ENCODE measurements around the gene PTPRN2.

PTPRN2 gene

DNA sequence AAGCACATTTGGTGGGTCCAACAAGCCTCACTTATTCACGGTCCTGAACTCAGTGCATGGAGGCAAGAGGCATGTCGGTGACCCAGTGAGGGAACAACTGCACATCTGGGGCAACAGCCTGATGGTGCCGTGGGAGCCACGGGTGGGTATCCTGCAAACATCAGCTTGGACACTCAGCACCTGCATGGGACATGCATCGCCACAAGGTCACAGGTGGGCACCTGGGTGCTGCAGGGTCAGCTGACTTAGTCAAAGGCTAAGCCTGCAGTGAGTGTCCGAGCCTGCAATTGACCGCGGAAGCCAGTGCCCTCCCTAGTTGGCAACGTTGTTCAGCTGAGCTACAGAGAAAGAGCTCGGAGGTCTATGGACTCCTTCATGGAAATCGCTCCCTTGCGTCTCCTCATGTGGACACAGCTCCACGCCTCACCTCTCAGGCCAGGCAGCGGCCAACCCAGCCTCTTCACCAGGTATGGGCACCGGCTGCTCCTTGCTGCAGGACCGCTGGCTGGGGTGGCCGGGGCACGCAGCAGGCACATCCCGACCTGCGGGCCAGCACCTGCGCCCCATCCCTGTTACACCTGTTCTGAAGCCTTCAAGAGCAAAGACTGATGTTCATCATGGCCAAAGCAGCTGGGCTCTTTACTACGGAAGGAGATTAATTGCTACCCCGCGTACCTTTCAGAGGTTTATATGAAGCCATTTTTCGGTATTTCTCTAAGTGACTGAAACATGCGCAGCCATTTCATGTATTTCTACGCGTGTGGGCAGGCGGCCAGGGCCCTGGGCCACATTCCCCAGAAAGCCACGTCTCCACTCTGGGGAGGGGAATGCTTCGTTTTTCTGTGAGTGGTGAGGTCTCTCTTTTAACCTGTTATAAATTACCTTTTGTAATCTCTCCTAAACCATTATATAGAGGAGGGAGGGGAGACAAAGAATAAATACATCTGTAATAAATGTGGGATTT, 870.1 kb downstream of the PTPRN2 start:
- H3K27me3 ChIP-seq (ENCODE audit: control insufficient read depth in 5 of 5, insufficient read depth in 4 of 5, low read length in 5 of 5) = peaks cover 0 to 11% (median 2%) of the 10 kb centered on the region in 5 donors
- no peak overlapping the region for H3K4me3 ChIP-seq (ENCODE audit: low read depth in 1 of 5, low read length in 5 of 5)
- H3K9ac ChIP-seq (ENCODE audit: low read length in 5 of 5) = peak overlapping the region in 1 of 5 donors; percentile 7
- no peaks in the 10 kb centered on the region for H3K9me3 ChIP-seq (ENCODE audit: control insufficient read depth in 5 of 5, low read length in 5 of 5)
- H3K36me3 ChIP-seq (ENCODE audit: control insufficient read depth in 5 of 5, insufficient read depth in 5 of 5, low read length in 5 of 5) = no peaks in the 10 kb centered on the region
- H3K27ac ChIP-seq (ENCODE audit: low read depth, low read length) = no peak overlapping the region
- peaks cover 0 to 2% (median 0%) of the 10 kb centered on the region in 5 donors for H3K4me1 ChIP-seq (ENCODE audit: control insufficient read depth in 5 of 5, insufficient read depth in 5 of 5, low read length in 5 of 5)

GRCh38 chr7:157715938-157716280, 871.7 kb downstream of the PTPRN2 start:
- Histone ChIP-seq H3K9me3 (ENCODE audit: control insufficient read depth in 5 of 5, low read length in 5 of 5) (no peaks in the 10 kb centered on the region), H3K27me3 (ENCODE audit: control insufficient read depth in 5 of 5, insufficient read depth in 4 of 5, low read length in 5 of 5) (peaks cover 0 to 7% (median 2%) of the 10 kb centered on the region in 5 donors), H3K9ac (ENCODE audit: low read length in 5 of 5) (no peak overlapping the region)

GRCh38 chr7:157715071-157715937, 872.3 kb downstream of the PTPRN2 start:
- Histone ChIP-seq H3K4me1 (ENCODE audit: control insufficient read depth in 5 of 5, insufficient read depth in 5 of 5, low read length in 5 of 5) (peaks cover 0 to 3% (median 0%) of the 10 kb centered on the region in 5 donors), H3K9ac (ENCODE audit: low read length in 5 of 5) (no peak overlapping the region), H3K4me3 (ENCODE audit: low read depth in 1 of 5, low read length in 5 of 5) (no peak overlapping the region)

More at GRCh38 chr7:157715938-157716280, 871.7 kb downstream of the PTPRN2 start:
- Histone ChIP-seq H3K36me3 (ENCODE audit: control insufficient read depth in 5 of 5, insufficient read depth in 5 of 5, low read length in 5 of 5) (no peaks in the 10 kb centered on the region), H3K27ac (ENCODE audit: low read depth, low read length) (no peak overlapping the region), H3K4me1 (ENCODE audit: control insufficient read depth in 5 of 5, insufficient read depth in 5 of 5, low read length in 5 of 5) (peaks cover 0 to 3% (median 0%) of the 10 kb centered on the region in 5 donors), H3K4me3 (ENCODE audit: low read depth in 1 of 5, low read length in 5 of 5) (no peak overlapping the region)

GRCh38 chr7:157714166-157715070, 873.2 kb downstream of the PTPRN2 start:
- peaks cover 0 to 7% (median 2%) of the 10 kb centered on the region in 5 donors for H3K27me3 ChIP-seq (ENCODE audit: control insufficient read depth in 5 of 5, insufficient read depth in 4 of 5, low read length in 5 of 5)
- no peaks in the 10 kb centered on the region for H3K9me3 ChIP-seq (ENCODE audit: control insufficient read depth in 5 of 5, low read length in 5 of 5)
- peaks cover 0 to 3% (median 0%) of the 10 kb centered on the region in 5 donors for H3K4me1 ChIP-seq (ENCODE audit: control insufficient read depth in 5 of 5, insufficient read depth in 5 of 5, low read length in 5 of 5)
- no peak overlapping the region for H3K9ac ChIP-seq (ENCODE audit: low read length in 5 of 5)
- no peak overlapping the region for H3K4me3 ChIP-seq (ENCODE audit: low read depth in 1 of 5, low read length in 5 of 5)
- no peak overlapping the region for H3K27ac ChIP-seq (ENCODE audit: low read depth, low read length)
- no peaks in the 10 kb centered on the region for H3K36me3 ChIP-seq (ENCODE audit: control insufficient read depth in 5 of 5, insufficient read depth in 5 of 5, low read length in 5 of 5)

More at GRCh38 chr7:157715071-157715937, 872.3 kb downstream of the PTPRN2 start:
- H3K27me3 ChIP-seq (ENCODE audit: control insufficient read depth in 5 of 5, insufficient read depth in 4 of 5, low read length in 5 of 5) = peaks cover 0 to 7% (median 2%) of the 10 kb centered on the region in 5 donors
- no peaks in the 10 kb centered on the region for H3K36me3 ChIP-seq (ENCODE audit: control insufficient read depth in 5 of 5, insufficient read depth in 5 of 5, low read length in 5 of 5)
- H3K9me3 ChIP-seq (ENCODE audit: control insufficient read depth in 5 of 5, low read length in 5 of 5) = no peaks in the 10 kb centered on the region
- H3K27ac ChIP-seq (ENCODE audit: low read depth, low read length) = no peak overlapping the region

- Histone ChIP-seq H3K9ac (ENCODE audit: low read length in 5 of 5) (no peak overlapping the region), H3K4me3 (ENCODE audit: low read depth in 1 of 5, low read length in 5 of 5) (no peak overlapping the region), H3K9me3 (ENCODE audit: control insufficient read depth in 5 of 5, low read length in 5 of 5) (no peaks in the 10 kb centered on the region), H3K4me1 (ENCODE audit: control insufficient read depth in 5 of 5, insufficient read depth in 5 of 5, low read length in 5 of 5) (peaks cover 0 to 3% (median 0%) of the 10 kb centered on the region in 5 donors), H3K27ac (ENCODE audit: low read depth, low read length) (no peak overlapping the region), H3K27me3 (ENCODE audit: control insufficient read depth in 5 of 5, insufficient read depth in 4 of 5, low read length in 5 of 5) (peaks cover 0 to 7% (median 4%) of the 10 kb centered on the region in 5 donors), H3K36me3 (ENCODE audit: control insufficient read depth in 5 of 5, insufficient read depth in 5 of 5, low read length in 5 of 5) (no peaks in the 10 kb centered on the region)
Measured at GRCh38 chr7:157713591-157713990, 874.0 kb downstream of the PTPRN2 start.

- no peak overlapping the region for H3K27ac ChIP-seq (ENCODE audit: low read depth, low read length)
- H3K9me3 ChIP-seq (ENCODE audit: control insufficient read depth in 5 of 5, low read length in 5 of 5) = no peaks in the 10 kb centered on the region
- no peak overlapping the region for H3K9ac ChIP-seq (ENCODE audit: low read length in 5 of 5)
- peaks cover 0 to 9% (median 7%) of the 10 kb centered on the region in 5 donors for H3K27me3 ChIP-seq (ENCODE audit: control insufficient read depth in 5 of 5, insufficient read depth in 4 of 5, low read length in 5 of 5)
- peaks cover 0 to 3% (median 0%) of the 10 kb centered on the region in 5 donors for H3K4me1 ChIP-seq (ENCODE audit: control insufficient read depth in 5 of 5, insufficient read depth in 5 of 5, low read length in 5 of 5)
- H3K4me3 ChIP-seq (ENCODE audit: low read depth in 1 of 5, low read length in 5 of 5) = no peak overlapping the region
- H3K36me3 ChIP-seq (ENCODE audit: control insufficient read depth in 5 of 5, insufficient read depth in 5 of 5, low read length in 5 of 5) = no peaks in the 10 kb centered on the region
Measured at GRCh38 chr7:157712666-157713235, 874.9 kb downstream of the PTPRN2 start.

DNA sequence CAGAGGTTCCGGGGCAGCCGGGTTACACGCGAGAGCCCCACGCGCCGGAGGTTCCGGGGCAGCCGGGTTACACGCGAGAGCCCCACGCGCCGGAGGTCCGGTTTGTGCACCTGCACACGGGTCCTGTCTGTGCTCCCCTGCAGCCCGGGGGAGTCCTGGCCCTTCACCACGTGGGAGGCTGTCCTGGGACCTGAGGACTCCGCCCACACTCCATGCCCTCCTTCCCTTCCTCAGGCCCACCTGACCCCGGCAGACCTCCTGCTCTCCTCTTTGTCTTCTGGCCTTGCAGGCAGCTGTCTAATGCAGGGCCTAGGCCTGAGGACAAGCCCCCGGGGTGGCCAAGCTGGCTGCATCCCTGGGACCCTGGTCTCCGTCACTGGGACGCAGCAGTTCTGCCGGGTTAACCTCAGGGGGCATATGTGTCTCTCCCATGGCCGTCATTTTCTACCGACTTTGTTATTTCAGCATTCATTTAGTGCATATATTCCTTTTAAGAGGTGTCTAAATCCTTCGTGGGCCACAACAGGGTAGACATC, 876.2 kb downstream of the PTPRN2 start:
- Histone ChIP-seq H3K4me1 (ENCODE audit: control insufficient read depth in 5 of 5, insufficient read depth in 5 of 5, low read length in 5 of 5) (peaks cover 0 to 2% (median 0%) of the 10 kb centered on the region in 5 donors), H3K9ac (ENCODE audit: low read length in 5 of 5) (no peak overlapping the region), H3K27ac (ENCODE audit: low read depth, low read length) (no peak overlapping the region)

DNA sequence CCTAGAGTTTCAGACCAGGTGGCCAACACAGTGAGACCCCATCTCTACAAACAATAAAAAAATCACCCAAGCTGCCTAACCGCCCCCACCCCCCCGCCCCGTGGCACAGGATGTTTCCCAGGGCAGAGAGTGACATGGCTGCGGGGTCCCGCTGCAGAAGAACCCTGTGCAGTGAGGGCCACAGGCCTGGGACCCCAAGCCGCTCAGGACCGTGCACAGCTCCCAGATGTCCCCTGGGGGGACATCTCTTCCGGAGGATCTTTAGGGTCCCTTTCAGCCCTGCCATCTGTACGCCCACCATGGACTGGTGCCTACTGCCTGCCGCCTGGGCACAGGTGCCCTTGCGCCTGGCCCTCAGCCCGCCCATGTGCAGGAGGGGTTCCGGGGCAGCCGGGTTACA, 877.2 kb downstream of the PTPRN2 start:
- Histone ChIP-seq H3K36me3 (ENCODE audit: control insufficient read depth in 5 of 5, insufficient read depth in 5 of 5, low read length in 5 of 5) (no peaks in the 10 kb centered on the region), H3K4me3 (ENCODE audit: low read depth in 1 of 5, low read length in 5 of 5) (no peak overlapping the region), H3K9ac (ENCODE audit: low read length in 5 of 5) (no peak overlapping the region), H3K27me3 (ENCODE audit: control insufficient read depth in 5 of 5, insufficient read depth in 4 of 5, low read length in 5 of 5) (peaks cover 0 to 15% (median 9%) of the 10 kb centered on the region in 5 donors), H3K27ac (ENCODE audit: low read depth, low read length) (no peak overlapping the region), H3K4me1 (ENCODE audit: control insufficient read depth in 5 of 5, insufficient read depth in 5 of 5, low read length in 5 of 5) (peaks cover 0 to 3% (median 0%) of the 10 kb centered on the region in 5 donors), H3K9me3 (ENCODE audit: control insufficient read depth in 5 of 5, low read length in 5 of 5) (no peaks in the 10 kb centered on the region)

More for the DNA sequence above, 876.2 kb downstream of the PTPRN2 start:
- Histone ChIP-seq H3K4me3 (ENCODE audit: low read depth in 1 of 5, low read length in 5 of 5) (no peak overlapping the region), H3K9me3 (ENCODE audit: control insufficient read depth in 5 of 5, low read length in 5 of 5) (no peaks in the 10 kb centered on the region), H3K27me3 (ENCODE audit: control insufficient read depth in 5 of 5, insufficient read depth in 4 of 5, low read length in 5 of 5) (peaks cover 0 to 9% (median 7%) of the 10 kb centered on the region in 5 donors), H3K36me3 (ENCODE audit: control insufficient read depth in 5 of 5, insufficient read depth in 5 of 5, low read length in 5 of 5) (no peaks in the 10 kb centered on the region)
